MM.1S (cell line): Measurements from ENCODE around the gene STAMBP.

Experiments used
- CTCF ChIP-seq: fragments of 300-600 bp; sonication (generic); IDR thresholded peaks from 2 replicates; pipeline ENCODE4 v1.5.1; 2016; ENCODE audit warnings: antibody characterized with exemption, low read length, mixed read lengths
- EZH2phosphoT487 ChIP-seq: fragments of 300-600 bp; sonication (generic); IDR thresholded peaks from 2 replicates; pipeline ENCODE4 v1.6.1; 2018; ENCODE audit warnings: antibody characterized with exemption, low read length

- TF ChIP-seq CTCF, result no peak
- no peak for TF ChIP-seq EZH2phosphoT487
Observed at GRCh38 chr2:73844087-73844486, 15.3 kb downstream of the STAMBP start.
